GM23338 (cell line): ENCODE results near the gene IL22RA1.

Source experiments
- CREB1 ChIP-seq: fragments of 250-450 bp; sonication (Bioruptor Pico); IDR thresholded peaks from 2 replicates; pipeline ENCODE4 v1.5.0; 2020; ENCODE audit warnings: low read depth, mild to moderate bottlenecking, moderate library complexity
- EZH2 ChIP-seq: fragments of 200-600 bp; sonication (generic); IDR thresholded peaks from one replicate; pipeline ENCODE4 v1.8.0; 2017; ENCODE audit warnings: antibody characterized with exemption, mild to moderate bottlenecking, low read depth; ENCODE audit not compliant: unreplicated experiment
- EZH2phosphoT487 ChIP-seq: fragments of 200-600 bp; sonication (generic); IDR thresholded peaks from one replicate; pipeline ENCODE4 v1.8.1; 2018; ENCODE audit warnings: antibody characterized with exemption; ENCODE audit not compliant: unreplicated experiment
- JUNB ChIP-seq: IDR thresholded peaks from one replicate; pipeline ENCODE4 v1.6.1; 2016; ENCODE audit warnings: antibody characterized with exemption; ENCODE audit not compliant: unreplicated experiment
- POLR2AphosphoS5 ChIP-seq: IDR thresholded peaks from 2 replicates; pipeline ENCODE4 v1.6.1; 2016; ENCODE audit warnings: antibody characterized with exemption, low read depth
- STAT1 ChIP-seq: IDR thresholded peaks from one replicate; pipeline ENCODE4 v1.6.1; 2016; ENCODE audit warnings: antibody characterized with exemption; ENCODE audit not compliant: unreplicated experiment
- ZNF114 ChIP-seq: fragments of 250-450 bp; sonication (Bioruptor Pico); IDR thresholded peaks from 2 replicates; pipeline ENCODE4 v1.5.0; 2020; ENCODE audit warnings: mild to moderate bottlenecking, moderate library complexity
- ZNF331 ChIP-seq: fragments of 250-450 bp; sonication (Bioruptor Pico); IDR thresholded peaks from 2 replicates; pipeline ENCODE4 v1.5.0; 2020; ENCODE audit warnings: low read depth, mild to moderate bottlenecking, moderate library complexity
- TF ChIP-seq, protein P1 (sequence below), 2 experiments: fragments of 200-600 bp in 1 of 2; sonication (generic) in 1 of 2; conservative IDR thresholded peaks; 2 replicates each; pipeline versions ENCODE4 v1.5.1 to v1.6.1; 2016 to 2017; ENCODE audit warnings: antibody characterized with exemption in 2 of 2, low read depth in 2 of 2, mild to moderate bottlenecking in 2 of 2, moderate library complexity in 1 of 2
- TF ChIP-seq, protein P2 (sequence below): IDR thresholded peaks from one replicate; pipeline ENCODE4 v1.6.1; 2018; ENCODE audit warnings: antibody characterized with exemption; ENCODE audit not compliant: unreplicated experiment
- TF ChIP-seq, protein P3 (sequence below): IDR thresholded peaks from 2 replicates; pipeline ENCODE4 v1.6.1; 2016; ENCODE audit warnings: antibody characterized with exemption
- TF ChIP-seq, protein P4 (sequence below): fragments of 250-450 bp; sonication (Bioruptor Pico); IDR thresholded peaks from 2 replicates; pipeline ENCODE4 v1.5.0; 2020; ENCODE audit warnings: mild to moderate bottlenecking, moderate library complexity

DNA sequence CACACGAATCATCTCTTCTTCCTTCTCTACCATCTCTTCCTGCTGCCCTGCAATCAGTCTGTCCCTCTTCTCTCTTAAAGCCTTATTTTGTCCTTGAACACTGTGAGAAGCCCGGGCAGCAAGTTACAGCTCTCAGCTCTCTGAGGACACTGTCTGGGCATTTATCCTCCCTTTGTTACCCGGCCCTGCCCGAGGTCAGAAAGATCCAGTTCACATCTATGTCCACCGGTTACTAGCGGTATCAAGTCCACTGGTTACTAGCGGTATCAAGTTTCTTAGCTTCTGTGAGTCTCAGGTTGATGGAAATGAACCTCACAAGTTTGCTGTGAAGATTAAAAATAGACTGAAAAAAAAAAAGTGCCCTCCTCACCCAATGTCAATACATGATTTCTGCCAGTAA lies 25.3 kb upstream of the IL22RA1 start:
- TF ChIP-seq, protein P1, sequence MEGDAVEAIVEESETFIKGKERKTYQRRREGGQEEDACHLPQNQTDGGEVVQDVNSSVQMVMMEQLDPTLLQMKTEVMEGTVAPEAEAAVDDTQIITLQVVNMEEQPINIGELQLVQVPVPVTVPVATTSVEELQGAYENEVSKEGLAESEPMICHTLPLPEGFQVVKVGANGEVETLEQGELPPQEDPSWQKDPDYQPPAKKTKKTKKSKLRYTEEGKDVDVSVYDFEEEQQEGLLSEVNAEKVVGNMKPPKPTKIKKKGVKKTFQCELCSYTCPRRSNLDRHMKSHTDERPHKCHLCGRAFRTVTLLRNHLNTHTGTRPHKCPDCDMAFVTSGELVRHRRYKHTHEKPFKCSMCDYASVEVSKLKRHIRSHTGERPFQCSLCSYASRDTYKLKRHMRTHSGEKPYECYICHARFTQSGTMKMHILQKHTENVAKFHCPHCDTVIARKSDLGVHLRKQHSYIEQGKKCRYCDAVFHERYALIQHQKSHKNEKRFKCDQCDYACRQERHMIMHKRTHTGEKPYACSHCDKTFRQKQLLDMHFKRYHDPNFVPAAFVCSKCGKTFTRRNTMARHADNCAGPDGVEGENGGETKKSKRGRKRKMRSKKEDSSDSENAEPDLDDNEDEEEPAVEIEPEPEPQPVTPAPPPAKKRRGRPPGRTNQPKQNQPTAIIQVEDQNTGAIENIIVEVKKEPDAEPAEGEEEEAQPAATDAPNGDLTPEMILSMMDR (conservative IDR thresholded peaks at IDR 0.05; ENCODE audit: low read depth in 2 of 2): no peak
- TF ChIP-seq, protein P2, sequence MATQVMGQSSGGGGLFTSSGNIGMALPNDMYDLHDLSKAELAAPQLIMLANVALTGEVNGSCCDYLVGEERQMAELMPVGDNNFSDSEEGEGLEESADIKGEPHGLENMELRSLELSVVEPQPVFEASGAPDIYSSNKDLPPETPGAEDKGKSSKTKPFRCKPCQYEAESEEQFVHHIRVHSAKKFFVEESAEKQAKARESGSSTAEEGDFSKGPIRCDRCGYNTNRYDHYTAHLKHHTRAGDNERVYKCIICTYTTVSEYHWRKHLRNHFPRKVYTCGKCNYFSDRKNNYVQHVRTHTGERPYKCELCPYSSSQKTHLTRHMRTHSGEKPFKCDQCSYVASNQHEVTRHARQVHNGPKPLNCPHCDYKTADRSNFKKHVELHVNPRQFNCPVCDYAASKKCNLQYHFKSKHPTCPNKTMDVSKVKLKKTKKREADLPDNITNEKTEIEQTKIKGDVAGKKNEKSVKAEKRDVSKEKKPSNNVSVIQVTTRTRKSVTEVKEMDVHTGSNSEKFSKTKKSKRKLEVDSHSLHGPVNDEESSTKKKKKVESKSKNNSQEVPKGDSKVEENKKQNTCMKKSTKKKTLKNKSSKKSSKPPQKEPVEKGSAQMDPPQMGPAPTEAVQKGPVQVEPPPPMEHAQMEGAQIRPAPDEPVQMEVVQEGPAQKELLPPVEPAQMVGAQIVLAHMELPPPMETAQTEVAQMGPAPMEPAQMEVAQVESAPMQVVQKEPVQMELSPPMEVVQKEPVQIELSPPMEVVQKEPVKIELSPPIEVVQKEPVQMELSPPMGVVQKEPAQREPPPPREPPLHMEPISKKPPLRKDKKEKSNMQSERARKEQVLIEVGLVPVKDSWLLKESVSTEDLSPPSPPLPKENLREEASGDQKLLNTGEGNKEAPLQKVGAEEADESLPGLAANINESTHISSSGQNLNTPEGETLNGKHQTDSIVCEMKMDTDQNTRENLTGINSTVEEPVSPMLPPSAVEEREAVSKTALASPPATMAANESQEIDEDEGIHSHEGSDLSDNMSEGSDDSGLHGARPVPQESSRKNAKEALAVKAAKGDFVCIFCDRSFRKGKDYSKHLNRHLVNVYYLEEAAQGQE: no peak
- no peak for TF ChIP-seq EZH2phosphoT487
- TF ChIP-seq POLR2AphosphoS5: no peak
- no peak for TF ChIP-seq EZH2
- no peak for TF ChIP-seq ZNF114 (CRISPR knock-in tag)
- TF ChIP-seq, protein P3, sequence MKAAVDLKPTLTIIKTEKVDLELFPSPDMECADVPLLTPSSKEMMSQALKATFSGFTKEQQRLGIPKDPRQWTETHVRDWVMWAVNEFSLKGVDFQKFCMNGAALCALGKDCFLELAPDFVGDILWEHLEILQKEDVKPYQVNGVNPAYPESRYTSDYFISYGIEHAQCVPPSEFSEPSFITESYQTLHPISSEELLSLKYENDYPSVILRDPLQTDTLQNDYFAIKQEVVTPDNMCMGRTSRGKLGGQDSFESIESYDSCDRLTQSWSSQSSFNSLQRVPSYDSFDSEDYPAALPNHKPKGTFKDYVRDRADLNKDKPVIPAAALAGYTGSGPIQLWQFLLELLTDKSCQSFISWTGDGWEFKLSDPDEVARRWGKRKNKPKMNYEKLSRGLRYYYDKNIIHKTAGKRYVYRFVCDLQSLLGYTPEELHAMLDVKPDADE: no peak
- TF ChIP-seq CREB1 (CRISPR knock-in tag): no peak
- no peak for TF ChIP-seq JUNB
- TF ChIP-seq ZNF331 (CRISPR knock-in tag): no peak
- TF ChIP-seq STAT1: no peak
- TF ChIP-seq, protein P4, sequence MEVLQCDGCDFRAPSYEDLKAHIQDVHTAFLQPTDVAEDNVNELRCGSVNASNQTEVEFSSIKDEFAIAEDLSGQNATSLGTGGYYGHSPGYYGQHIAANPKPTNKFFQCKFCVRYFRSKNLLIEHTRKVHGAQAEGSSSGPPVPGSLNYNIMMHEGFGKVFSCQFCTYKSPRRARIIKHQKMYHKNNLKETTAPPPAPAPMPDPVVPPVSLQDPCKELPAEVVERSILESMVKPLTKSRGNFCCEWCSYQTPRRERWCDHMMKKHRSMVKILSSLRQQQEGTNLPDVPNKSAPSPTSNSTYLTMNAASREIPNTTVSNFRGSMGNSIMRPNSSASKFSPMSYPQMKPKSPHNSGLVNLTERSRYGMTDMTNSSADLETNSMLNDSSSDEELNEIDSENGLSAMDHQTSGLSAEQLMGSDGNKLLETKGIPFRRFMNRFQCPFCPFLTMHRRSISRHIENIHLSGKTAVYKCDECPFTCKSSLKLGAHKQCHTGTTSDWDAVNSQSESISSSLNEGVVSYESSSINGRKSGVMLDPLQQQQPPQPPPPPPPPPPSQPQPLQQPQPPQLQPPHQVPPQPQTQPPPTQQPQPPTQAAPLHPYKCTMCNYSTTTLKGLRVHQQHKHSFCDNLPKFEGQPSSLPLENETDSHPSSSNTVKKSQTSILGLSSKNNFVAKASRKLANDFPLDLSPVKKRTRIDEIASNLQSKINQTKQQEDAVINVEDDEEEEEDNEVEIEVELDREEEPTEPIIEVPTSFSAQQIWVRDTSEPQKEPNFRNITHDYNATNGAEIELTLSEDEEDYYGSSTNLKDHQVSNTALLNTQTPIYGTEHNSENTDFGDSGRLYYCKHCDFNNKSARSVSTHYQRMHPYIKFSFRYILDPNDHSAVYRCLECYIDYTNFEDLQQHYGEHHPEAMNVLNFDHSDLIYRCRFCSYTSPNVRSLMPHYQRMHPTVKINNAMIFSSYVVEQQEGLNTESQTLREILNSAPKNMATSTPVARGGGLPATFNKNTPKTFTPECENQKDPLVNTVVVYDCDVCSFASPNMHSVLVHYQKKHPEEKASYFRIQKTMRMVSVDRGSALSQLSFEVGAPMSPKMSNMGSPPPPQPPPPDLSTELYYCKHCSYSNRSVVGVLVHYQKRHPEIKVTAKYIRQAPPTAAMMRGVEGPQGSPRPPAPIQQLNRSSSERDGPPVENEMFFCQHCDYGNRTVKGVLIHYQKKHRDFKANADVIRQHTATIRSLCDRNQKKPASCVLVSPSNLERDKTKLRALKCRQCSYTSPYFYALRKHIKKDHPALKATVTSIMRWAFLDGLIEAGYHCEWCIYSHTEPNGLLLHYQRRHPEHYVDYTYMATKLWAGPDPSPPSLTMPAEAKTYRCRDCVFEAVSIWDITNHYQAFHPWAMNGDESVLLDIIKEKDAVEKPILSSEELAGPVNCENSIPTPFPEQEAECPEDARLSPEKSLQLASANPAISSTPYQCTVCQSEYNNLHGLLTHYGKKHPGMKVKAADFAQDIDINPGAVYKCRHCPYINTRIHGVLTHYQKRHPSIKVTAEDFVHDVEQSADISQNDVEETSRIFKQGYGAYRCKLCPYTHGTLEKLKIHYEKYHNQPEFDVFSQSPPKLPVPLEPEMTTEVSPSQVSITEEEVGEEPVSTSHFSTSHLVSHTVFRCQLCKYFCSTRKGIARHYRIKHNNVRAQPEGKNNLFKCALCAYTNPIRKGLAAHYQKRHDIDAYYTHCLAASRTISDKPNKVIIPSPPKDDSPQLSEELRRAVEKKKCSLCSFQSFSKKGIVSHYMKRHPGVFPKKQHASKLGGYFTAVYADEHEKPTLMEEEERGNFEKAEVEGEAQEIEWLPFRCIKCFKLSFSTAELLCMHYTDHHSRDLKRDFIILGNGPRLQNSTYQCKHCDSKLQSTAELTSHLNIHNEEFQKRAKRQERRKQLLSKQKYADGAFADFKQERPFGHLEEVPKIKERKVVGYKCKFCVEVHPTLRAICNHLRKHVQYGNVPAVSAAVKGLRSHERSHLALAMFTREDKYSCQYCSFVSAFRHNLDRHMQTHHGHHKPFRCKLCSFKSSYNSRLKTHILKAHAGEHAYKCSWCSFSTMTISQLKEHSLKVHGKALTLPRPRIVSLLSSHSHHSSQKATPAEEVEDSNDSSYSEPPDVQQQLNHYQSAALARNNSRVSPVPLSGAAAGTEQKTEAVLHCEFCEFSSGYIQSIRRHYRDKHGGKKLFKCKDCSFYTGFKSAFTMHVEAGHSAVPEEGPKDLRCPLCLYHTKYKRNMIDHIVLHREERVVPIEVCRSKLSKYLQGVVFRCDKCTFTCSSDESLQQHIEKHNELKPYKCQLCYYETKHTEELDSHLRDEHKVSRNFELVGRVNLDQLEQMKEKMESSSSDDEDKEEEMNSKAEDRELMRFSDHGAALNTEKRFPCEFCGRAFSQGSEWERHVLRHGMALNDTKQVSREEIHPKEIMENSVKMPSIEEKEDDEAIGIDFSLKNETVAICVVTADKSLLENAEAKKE: no peak
